ENCODE data around the gene CHD5.
"Not testable (repeated sequence)": the region's sequence is repeated elsewhere in the genome, so short reads cannot be mapped to it uniquely, and the experiment has no call there.

CHD5 gene

DNA sequence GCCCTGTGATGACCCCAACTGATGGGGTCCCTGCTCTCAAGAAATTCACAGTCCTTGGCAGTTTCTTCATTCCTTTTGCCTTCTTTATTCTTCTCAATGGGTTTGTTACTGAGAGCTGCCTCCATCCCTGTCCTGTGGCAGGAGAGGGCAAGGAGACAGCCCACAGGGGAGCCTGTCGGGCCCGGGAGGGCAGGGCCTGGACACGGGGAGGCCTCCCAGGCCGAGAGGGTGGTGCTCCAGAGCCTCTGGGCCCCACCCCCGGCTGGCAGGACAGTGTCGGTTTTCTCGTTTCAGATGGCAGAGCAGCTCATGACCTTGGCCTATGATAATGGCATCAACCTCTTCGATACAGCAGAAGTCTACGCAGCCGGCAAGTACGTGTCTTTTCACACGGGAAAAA lies 98.2 kb downstream of the CHD5 start:
- no peak for FAIRE-seq

- no peak for FAIRE-seq
These were observed 99.7 kb downstream of the CHD5 start for GRCh38 chr1:6080469-6080868.

DNA sequence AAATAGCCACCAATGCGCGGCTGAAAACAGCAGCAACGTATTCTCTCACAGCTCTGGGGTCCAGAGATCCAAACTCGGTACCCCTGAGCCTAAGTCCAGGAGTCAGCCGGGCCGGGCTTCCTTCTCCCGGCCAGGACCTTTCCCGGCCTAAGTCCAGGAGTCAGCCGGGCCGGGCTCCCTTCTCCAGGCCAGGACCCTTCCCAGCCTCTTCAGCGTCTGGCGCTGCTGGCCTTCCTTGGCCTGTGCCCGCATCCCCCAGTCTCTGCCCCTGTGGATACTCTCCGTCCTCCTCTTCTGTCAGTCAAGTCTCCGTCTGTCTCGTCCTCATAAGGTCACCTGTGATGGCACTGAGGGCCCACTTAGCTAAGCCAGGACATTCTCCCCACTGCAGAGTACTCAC lies 102.2 kb downstream of the CHD5 start:
- FAIRE-seq = no peak

DNA sequence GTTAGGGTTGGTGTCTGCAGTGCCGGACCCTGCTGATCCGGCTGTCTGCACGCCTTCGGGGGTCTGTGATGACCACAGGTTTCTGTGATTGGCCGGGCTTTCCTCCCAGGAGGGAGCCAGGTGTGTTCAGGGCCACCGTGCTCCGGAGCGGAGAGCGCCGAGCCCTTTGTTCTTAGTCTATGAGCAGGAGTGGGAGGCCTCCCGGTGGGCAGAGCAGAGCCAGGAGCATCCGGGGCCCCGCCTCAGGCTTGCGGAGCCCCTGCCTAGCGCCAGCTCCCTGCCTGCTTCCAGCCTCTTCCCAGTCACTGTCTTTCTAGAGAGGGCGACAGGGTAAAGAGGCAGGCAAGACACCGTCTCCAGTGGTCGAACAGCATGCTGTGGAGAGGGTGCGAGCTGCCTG lies 102.6 kb downstream of the CHD5 start:
- no peak for FAIRE-seq

- not testable (repeated sequence) for FAIRE-seq
These were observed 103.1 kb downstream of the CHD5 start for GRCh38 chr1:6077061-6077460.

- no peak for FAIRE-seq
These were observed 104.4 kb downstream of the CHD5 start for GRCh38 chr1:6075748-6076147.

- no peak for FAIRE-seq
These were observed 105.8 kb downstream of the CHD5 start for GRCh38 chr1:6074192-6074901.

DNA sequence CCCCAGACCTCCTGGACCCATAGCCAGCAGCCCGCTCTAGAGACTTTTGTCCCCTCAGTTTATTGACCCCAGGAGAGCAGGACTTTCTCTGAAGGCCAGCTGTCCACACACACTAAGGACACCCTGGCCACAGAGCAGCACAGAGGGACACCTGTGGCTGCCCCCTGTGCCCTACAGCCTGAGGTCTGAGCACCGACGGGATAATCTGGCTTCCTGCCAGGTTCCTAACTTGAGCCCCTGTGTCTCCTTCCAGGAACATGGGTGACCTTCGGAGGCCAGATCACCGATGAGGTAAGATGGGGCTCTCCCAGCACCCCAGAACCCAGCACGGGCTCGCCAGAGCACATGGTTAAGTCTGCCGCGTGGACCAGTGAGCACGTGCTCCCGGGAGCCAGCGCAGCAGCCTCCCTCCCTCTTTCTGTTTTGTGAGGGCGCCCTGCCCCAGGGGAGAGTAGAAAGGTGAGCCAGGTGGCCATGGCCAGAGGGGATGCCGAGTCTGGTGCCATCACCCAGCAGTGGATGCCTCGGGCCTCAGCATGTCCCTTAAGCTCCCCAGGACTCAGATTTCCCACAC lies 106.6 kb downstream of the CHD5 start:
- FAIRE-seq = no peak

DNA sequence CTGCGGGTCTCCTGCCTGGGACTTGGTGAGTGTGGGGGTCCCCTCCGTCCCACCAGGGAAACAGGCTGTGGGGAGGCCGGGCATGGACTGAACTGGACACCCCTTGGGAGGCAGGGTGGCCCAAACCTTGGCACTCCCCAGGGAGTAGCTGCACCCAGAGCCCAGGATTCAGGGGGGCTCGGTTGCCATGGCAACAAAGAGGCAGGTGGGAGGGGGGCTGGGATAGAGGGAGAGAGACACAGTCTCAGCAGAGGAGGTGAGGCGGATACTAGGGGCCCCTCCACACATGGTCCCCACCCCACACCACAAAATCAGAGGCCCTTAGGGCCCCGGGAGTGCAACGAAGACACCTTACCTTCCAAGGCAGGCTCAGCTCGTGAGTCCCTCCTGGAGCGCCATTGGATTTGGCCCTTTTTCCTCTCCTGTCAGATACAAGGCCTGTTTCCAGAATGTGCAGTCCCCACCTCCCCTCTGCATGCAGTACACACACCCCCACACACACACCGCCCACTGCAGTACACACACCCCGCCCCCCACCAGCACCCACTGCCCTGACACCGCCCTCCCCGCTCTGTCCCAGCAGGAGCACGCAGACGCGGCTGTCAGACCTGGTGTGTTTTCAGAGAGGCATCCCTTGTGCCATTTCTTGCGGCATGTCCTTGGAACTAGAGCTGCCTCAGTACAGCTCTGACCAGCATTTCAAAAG lies 107.2 kb downstream of the CHD5 start:
- no peak for FAIRE-seq

- FAIRE-seq = no peak
These were observed 108.9 kb downstream of the CHD5 start for GRCh38 chr1:6071219-6071618.

DNA sequence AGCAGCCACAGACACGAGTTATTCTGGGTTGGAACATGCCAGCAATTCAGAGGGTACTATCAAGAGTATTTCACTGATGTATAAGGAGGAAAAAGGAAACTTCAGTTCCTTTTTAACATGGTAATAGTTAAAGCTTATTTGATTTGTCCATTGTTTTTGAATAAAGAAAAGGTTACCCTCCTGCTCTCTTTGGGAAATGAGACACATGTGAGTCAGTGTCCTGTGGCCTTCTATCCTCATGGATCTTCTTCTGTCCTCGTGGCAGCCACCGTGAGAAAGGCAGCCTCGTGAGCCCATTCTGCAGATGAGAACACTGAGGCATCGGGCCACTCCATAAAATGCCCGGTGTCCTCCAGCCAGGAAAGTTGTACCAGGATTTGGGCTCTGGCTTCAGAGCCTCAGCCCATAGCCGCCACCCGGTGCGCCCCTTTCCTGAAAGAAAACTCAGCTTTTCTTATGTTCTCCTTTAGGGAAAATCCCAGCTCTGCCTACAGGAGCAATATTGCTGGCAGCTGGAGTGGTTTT lies 109.6 kb downstream of the CHD5 start:
- FAIRE-seq = no peak

- no peak for FAIRE-seq
These were observed 110.5 kb downstream of the CHD5 start for GRCh38 chr1:6069573-6069972.

- no peak for FAIRE-seq
These were observed 111.2 kb downstream of the CHD5 start for GRCh38 chr1:6068932-6069331.

GRCh38 chr1:6068073-6068472 lies 112.0 kb downstream of the CHD5 start:
- FAIRE-seq = no peak

- no peak for FAIRE-seq
These were observed 113.4 kb downstream of the CHD5 start for GRCh38 chr1:6066680-6067079.

DNA sequence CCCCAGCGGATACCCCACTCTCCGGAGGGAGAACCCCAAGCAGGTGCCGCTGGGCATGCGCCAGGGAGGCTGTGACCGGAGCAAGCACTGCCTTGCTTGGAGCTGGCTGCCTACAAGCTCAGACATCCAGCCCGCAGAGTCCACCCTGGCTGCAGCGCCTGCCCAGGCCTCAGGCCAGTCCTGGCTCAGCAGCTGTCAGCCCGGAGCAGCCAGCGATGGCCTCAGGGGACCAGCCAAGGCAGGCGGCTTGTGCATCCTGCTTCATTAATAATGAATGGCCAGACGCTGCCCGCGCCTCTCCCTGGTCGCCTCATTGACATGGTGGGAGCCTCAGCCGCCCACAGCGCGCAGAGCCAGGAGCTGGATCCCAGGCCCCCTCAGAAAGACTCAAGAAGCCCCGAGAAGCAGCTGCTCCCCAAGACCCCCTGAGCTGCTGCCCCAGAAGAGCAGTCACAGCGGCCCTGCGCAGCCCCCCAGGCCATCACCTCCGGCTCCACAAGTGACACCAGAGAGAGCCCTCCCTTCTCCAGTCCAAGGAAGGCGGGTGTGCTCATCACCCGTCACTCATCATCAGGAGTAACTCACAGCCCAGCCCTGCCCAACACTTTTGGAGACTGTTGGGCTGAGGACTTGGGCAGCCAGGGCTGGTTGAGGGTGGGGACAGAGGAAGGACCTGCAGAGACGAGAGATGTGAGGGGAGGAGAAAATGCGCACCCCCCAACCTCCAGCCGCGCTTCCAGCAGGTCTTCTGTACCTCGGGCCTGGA lies 114.8 kb downstream of the CHD5 start:
- FAIRE-seq = no peak

DNA sequence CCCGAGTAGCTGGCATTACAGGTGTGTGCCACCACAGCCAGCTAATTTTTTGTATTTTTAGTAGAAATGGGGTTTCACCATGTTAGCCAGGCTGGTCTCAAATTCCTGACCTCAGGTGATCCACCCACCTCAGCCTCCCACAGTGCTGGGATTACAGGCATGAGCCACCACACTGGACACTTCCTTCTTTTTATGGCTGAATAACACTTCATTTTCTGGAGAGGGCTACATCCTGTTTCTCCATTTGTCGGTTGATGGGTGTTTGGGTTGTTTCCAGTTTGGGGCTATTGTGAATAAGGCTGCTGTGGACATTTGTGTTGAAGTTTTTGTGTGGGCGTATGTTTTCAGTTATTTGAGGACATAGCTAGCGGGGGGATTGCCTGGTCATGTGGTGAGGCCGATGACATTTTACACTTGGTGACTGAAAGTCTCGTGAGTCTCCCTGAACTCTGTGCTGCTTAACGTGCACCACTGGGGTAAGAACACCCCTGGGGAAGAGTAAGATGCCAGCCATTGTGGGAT lies 116.5 kb downstream of the CHD5 start:
- not testable (repeated sequence) for FAIRE-seq

DNA sequence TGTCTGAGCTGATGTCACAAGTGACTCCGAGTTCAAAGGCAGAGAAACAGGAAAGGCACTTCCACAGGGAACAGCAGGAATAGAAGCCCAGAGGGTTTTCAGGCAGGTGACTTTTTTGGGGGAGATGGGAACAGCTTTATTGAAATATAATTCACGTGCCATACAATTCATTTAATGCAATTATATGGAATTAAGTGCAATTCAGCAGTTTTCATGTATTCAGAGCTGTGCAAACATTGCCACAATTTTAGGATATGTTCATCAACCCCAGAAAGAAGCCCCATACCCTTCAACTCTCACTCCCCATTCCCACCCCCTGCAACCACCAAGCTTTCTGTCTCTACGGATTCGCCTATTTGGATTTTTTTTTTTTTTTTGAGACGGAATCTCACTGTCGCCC lies 117.5 kb downstream of the CHD5 start:
- FAIRE-seq = no peak

- FAIRE-seq = no peak
These were observed 120.3 kb downstream of the CHD5 start for GRCh38 chr1:6059866-6060265.

GRCh38 chr1:6057170-6057845 lies 122.8 kb downstream of the CHD5 start:
- FAIRE-seq = no peak

DNA sequence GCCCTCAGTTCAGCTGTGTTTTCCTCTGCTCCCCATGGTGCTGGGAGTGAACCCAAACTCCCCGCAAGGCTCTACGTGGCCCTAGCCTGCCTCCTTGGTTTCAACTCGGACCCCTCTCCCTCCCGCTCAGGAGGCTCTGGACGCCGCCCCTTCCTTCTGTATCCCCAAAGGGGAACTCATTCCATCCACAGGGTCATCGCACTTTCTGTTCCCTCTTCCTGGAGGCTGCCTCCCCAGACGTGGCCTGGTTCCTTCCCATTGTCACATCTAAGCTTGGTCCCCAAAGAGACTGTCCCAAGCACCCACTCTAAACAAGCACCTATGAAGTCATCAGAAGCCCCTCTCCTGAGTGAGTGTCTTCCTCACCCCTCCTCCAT lies 123.6 kb downstream of the CHD5 start:
- FAIRE-seq = no peak

- no peak for FAIRE-seq
These were observed 125.5 kb downstream of the CHD5 start for GRCh38 chr1:6054596-6054995.

- FAIRE-seq = no peak
These were observed 126.9 kb downstream of the CHD5 start for GRCh38 chr1:6053206-6053546.

Measured in endometrium (tissue), 2 donors.